NCI-H146 treated with DMSO at 0.1 percent for 48 hours (cell line): ENCODE results near the gene ABHD14A.
"Not testable (repeated sequence)": the region's sequence is repeated elsewhere in the genome, so short reads cannot be mapped to it uniquely, and the experiment has no call there.

ENCODE experiments used
- DNase-seq: peaks from one replicate; lab custom pipeline; 2025; ENCODE audit not compliant: unreplicated experiment; lab: John Stamatoyannopoulos, UW

ABHD14A gene

DNA sequence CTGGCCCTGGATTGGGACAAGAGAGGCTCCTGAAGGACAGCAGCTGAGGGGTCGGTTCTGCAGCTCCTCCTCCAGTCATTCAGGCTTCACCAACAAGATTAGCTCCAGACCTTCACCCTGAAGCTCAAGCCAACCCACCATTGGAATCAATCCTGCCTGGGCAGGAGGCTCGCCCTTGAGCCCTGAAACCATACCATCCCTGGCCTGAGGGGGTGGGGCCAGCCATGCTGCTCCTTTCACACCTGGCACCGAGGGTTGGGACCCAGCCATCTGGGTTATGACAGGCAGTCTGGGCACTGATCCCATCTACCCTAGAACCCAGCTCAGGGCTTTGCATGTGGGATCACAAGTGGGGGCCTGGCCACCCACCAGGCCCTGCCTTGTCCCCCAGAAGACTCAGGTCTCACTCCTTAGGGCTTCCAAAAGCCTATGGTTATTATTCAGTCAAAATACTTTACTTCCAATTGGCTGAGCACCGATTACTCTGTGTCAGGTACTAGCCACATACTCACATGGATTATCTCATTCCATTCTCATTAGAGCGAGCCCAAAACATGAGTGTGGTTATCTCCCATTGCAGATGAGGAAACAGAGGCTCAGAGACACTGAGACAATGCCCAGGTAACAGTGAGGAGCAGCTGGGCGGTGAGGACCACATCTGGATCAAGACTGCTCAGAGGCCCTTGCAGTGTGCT, 4.1 kb upstream of the ABHD14A start:
- DNase-seq, result no peak

DNA sequence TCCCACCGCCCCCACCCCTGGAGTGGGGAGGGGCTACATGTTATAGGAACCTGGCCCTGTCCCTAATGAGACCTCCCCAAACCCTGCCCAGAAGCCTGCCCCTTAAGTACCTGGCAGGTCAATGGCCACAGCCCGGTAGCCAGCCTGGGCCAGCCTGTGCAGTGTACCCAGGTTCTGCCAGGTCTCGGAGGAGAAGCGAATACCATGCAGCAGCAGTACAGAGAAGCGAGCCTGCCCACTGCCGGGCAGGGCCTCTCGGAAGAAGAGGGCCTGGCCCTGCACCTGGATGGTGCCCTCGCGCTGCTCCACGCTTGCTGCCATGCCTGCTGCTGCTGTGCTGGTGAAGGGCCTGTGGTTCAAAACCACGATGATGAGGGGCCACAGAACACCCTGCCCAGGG, 3.5 kb upstream of the ABHD14A start:
- DNase-seq, result no peak

DNA sequence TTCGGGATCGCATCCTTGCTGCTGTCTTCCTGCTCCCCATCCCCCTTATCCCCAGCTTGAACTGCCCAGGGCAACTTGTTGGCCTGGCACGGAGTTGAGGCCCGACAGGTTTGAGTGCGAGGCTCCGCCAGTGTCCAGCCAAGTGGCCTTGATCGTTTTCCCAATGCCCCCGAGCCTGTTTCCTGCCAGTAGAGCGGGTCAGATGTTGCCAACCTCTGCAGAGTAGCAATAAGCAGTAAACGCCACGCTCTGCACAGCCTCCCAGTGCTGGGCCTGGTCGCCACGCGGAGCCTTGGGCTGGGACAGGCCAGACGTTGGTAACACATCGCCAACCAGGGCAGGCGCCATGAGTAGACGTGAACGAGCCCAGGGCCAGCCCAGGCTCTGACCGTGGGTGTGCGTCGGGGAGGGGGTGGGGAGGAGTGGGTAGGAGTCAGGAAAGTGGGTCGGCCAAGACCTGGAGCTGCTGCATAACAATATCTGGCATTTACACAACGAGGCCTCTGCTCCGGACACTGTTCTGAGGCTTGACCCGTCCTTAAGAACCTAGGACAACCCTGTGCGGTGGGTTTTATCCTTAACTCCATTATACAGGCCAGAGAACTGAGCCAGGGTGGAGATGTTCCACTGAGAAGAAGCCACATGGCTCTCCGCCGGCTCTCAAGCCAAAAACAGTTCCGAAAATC, 444 bp upstream of the ABHD14A start:
- DNase-seq, result no peak

DNA sequence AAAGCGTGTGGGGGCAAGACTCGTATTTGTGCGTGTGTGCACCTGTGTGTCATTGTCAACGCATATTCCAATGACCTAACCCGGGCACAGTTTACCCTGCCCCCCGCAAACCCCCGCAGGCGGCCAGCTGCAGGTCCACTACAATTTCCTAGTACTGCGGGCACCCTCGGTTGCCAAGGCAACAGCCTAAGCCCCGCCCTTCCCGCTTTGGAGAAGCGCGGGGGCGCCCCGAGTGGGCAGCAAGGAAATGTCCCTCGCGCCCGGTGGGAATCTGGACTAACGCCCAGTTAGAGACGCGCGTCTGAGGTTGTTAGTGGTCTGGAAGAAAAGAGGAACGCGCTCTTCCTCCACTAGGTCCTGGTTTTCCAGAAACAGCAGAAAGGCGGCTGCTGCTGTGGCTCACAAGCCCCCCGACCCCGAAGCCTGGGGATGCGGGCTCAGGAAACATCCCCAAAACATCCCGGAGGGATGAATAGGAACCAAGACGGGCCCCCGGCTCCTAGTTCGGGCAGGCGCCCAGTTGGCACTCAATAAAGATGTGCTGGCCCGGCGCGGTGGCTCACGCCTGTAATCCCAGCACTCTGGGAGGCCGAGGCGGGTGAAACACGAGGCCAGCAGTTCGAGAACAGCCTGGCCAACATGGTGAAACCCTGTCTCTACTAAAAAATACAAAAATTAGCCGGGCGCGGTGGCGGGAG, 1.1 kb downstream of the ABHD14A start:
- peak; percentile 18 for DNase-seq

DNA sequence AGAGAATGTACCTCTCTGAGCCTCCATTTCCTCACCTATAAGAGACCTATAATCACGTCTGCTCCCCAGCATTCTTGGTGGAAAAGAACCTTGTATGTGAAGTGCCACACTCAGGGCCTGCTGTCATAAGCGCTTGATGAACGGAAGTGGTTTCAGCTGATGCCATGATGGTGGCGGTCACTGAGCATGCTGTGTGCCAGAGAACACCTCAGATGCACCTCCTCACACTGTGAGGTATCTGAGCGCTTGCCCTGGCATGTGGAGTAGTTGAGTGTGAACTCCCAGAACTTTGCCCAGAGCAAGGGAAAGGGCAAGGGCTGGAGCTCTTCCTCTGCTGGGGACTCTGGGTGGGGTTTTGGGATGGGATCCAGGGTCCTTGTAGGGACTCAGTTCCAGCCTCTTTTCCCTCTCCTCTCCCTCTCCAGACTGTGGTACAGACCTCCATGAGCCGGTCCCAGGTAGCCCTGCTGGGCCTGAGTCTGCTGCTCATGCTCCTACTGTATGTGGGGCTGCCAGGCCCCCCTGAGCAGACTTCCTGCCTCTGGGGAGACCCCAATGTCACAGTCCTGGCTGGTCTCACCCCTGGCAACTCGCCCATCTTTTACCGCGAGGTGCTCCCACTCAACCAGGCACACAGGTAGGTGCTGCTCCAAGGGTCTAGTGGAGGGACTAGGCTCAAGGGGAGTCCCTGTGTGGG, 2.7 kb downstream of the ABHD14A start:
- DNase-seq, result no peak

DNA sequence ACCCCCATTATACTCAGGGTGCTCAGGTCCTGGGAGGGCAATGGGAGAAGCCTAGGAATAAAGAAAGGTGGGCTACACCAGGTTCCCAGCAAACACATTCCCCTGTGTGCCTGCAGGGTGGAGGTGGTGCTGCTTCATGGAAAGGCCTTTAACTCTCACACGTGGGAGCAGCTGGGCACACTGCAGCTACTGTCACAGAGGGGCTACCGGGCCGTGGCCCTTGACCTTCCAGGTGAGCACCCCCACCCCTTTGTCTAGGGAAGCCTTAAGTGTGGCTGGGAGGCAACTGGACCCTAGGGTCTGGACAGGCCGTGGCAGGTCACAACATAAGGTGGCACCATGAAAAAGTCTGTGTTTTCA, 3.3 kb downstream of the ABHD14A start:
- no peak for DNase-seq

DNA sequence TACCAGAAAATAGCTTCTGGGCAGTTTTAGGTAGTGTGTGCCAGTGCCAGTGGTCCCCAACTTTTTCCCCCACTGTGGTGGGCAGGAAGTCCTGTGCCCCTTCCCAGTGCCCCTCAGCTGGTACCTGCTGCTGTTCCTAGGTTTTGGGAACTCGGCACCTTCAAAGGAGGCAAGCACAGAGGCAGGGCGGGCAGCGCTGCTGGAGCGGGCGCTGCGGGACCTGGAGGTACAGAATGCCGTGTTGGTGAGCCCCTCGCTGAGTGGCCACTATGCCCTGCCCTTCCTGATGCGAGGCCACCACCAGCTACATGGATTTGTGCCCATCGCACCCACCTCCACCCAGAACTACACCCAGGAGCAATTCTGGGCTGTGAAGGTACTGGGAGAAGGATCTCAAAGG, 5.4 kb downstream of the ABHD14A start:
- no peak for DNase-seq

DNA sequence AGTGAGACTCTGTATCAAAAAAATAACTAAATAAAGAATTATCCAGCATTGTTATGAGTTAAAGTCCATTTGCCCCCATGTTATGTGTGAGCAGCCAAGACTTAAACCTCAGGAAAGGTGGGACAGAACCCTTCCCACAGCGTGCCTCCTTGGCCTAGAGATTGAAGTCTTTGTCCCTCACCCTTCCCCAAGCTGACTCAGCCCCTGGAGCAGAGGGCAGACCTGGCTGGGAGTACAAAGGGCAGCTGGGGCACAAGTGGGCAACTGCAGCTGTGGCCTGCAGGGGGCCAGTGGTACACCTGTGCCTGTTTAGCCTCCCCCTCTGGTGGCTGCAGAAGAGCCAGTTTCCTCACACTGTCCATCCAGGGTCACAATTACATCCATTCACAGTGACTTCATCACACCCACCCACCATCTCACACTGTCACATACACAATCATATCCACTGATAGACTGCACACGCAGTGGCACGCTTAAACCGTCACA, 7.5 kb downstream of the ABHD14A start:
- peak; percentile 36 for DNase-seq

DNA sequence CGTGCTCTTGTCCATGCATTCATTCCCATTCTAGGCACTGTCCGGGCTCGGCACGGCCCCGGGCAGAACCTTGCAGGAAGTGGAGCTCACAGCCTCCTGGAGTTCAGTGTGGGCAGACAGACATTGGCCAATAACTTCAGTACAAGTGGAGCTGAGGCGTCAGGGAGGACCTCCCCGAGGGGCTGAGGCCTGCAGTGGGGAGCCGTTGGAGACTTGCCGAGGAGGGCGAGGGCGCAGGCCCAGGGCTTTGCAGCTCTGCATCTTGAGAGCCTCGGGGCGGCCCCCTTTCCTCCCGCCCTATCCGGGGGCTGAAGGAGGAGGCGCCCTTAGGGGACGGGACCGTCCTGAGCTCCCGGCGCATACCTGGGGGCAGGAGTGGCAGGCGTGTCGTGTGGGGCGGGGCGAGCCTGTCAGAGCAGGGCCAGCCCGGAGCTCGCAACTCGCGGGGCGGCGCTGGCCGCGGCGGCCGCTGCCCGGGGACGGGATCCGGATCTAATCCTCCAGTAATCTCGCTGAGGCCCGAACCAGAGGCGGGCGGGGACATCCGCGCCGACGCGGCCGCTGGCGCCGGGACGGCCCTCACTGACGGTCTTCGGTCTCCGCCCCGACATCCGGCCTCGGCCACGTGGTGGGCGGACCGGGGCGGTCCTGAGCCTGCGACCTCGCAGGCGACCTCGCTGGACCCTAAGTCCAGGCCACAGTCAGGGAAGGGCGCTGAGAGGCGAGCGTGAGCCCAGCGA, 8.1 kb downstream of the ABHD14A start, which contains the start of gene ACY1:
ACY1 (plus strand) TSS at position 698 of the 740 bp plus-strand sequence. CDS start 530 bp downstream, outside the sequence.
- no peak for DNase-seq

DNA sequence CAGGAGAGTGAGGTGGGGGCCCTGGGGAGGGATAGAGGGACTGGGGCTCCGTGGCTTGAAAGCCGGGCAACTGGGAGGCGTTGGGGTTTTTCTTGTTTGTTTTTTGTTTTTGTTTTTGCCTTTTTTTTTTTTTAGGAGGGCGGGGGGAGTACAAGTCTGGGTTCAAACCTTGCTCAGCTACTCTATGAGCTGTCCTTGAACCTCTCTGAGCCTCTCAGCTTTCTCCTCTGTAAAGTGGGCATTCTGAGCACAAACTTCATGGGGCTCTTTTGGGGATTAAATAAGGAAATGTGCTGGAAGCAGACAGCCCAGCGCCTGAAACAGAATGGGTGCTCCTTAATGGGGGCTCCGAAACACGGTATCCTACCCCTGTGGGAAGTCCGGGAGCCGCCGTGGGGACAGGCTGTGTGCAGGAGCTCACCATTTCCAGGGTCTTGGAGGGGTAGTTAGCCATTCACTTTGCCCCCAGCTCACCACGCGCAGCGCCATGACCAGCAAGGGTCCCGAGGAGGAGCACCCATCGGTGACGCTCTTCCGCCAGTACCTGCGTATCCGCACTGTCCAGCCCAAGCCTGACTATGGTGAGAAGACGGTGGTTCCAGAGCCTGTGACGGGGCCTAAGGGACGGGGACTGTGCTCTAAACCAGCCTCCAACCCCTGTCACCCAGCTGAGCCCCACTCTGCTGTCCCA, 8.9 kb downstream of the ABHD14A start:
- no peak for DNase-seq

DNA sequence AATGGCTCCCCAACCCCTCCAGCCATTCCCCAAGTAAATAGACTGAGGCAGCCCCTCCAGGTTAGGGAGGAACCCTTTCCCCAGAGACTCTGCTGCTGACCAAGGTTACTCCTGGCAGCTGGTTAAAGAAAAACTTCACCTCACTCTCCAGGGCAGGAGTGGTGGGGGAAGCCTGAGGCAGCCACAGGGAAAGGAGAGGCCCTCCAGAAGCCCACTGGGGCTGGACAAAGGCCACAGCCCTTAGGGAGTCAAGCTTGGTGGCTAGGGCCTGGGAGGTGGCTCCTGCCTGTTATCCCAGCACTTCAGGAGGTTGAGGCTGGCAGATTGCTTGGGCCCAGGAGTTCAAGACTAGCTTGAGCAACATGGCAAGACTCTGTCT, 9.4 kb downstream of the ABHD14A start:
- DNase-seq, result no peak

DNA sequence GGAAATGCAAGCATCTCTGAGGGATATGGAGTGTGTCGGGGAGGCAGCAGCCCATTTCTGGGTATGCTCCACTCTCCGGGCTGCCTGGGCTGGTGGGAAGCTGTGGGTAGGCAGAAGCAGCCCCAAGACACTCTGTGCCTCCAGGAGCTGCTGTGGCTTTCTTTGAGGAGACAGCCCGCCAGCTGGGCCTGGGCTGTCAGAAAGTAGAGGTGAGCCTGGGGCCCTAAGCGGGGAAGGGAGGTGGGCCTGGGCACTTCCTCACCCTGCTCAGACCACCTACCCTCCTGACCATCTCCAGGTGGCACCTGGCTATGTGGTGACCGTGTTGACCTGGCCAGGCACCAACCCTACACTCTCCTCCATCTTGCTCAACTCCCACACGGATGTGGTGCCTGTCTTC, 10.2 kb downstream of the ABHD14A start:
- DNase-seq, result no peak

DNA sequence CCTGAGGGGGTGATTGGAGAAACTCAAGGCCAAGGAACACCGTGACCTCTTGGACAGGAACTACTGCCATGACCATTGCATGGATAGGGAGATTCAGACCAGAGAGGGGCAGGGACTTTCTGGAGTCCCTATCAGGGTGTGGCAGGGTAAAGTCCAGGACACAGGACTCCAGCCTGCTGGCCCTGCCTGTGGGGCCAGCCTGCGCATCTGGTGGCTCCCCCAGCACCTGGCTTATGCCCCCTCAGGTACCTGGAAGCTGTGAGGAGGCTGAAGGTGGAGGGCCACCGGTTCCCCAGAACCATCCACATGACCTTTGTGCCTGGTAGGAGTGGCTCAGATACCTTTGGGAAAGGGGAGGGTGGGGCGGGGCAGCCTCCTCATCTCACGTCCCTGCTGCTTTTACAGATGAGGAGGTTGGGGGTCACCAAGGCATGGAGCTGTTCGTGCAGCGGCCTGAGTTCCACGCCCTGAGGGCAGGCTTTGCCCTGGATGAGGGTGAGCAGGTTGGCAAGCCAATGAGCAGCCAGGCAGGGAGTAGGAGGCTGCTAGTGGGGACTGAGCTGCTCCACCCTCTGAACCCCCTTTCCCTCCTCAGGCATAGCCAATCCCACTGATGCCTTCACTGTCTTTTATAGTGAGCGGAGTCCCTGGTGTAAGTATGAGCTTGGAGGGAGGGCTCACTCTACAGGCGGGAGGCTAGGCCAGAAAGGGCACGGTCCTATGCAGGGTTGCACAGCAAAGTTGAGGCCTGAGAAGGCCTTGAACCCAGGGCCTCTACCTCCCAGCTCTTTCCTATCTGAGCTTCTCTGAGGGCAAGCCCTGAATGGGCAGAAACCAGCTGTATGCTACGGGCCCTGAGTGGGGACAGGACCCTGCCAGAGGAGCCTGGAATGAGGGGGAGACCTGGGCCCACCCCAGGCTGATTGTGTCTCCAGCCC, 11.4 kb downstream of the ABHD14A start:
- DNase-seq, result no peak

DNA sequence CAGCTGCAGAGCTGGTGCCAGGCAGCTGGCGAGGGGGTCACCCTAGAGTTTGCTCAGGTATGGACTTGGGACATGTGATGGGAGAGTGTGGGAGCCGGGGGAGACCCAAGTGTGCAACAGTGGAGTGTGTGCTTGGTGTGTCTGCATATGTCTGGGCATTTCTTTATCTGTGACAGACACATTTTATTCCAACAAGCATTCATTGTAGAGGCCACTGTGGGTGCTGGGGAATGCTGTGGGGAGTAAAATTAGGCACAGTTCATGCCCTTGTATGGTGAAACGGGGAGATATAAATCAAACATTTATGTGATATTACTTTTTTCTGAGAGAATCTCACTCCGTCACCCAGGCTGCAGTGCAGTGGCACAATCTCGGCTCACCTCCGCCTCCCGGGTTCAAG, 12.7 kb downstream of the ABHD14A start:
- DNase-seq, result no peak

DNA sequence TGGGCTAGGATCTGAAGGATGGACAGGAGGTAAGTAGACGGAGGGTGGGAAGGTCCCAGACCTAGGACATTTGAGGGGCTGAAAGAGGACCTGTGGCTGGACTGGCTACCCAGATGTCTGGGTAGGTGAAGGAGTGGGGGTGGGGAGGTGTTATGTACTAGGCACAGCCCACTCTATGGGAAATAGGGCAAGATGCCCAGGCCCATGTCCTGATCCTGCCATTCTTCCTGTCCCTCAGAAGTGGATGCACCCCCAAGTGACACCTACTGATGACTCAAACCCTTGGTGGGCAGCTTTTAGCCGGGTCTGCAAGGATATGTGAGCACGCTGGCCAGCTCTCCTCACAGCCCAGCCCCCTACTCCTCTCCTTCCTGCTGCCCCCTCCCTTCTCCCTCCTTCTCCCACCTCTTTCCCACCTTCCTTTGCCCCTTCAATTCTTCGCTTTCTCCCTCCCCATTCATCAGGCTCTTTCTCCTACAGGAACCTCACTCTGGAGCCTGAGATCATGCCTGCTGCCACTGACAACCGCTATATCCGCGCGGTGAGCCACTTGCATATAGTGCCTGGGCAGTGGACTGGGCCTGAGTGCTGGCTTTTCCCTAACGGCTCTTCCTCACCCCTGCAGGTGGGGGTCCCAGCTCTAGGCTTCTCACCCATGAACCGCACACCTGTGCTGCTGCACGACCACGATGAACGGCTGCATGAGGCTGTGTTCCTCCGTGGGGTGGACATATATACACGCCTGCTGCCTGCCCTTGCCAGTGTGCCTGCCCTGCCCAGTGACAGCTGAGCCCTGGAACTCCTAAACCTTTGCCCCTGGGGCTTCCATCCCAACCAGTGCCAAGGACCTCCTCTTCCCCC, 13.7 kb downstream of the ABHD14A start:
- no peak for DNase-seq

DNA sequence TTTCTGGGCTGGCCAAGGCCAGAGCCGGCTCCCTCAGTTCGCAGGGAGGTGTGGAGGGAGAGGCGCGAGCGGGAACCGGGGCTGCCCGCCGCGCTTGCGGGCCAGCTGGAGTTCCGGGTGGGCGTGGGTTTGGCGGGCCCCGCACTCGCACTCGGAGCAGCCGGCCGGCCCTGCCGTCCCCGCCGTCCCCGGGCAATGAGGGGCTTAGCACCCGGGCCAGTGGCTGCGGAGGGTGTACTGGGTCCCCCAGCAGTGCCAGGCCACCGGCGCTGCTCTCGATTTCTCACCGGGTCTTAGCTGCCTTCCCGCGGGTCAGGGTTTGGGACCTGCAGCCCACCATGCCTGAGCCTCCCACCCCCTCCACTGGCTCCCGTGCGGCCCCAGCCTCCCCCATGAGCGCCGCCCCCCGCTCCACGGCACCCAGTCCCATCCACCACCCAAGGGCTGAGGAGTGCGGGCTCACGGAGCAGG, 15.7 kb downstream of the ABHD14A start:
- not testable (repeated sequence) for DNase-seq

DNA sequence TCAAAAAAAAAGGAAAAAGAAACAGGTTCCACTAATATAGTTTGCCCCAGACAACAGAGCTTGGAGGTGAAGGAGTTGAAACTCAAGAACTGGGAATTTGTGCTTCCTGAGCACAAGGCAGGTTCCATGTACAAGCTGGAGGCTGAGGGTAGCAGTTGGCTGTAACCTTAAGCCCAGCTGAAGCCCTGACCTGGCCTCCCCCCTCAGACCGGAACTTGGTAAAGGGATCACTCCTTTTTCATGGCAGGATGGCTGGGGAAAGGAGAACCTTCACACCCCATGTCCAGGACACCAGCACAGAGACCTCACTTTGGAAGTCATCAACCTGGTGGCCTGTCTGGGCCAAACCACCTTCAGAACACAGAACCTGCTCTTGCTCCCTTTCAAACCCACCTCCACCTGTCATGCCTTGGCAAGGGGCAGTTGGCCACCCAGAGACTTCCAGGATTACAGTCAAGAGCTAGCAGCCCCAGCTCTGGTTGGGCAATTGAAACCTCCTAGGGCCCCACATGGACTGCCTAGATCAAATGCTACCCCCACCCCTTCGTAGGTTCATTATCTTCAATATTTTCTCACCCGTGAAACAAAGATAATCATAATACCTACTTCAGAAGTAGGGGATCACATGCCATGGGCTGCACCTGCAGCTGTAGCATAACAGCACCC, 17.3 kb downstream of the ABHD14A start:
- DNase-seq, result no peak
